HG03280 (cell line): Measurements from ENCODE around the gene SLC38A6.

Experiments
- ATAC-seq: cut with Tn5 transposase; IDR thresholded peaks from one replicate; pipeline ENCODE4 v1.9.1; 2021; ENCODE audit warnings: mild to moderate bottlenecking, moderate library complexity; ENCODE audit not compliant: unreplicated experiment

SLC38A6 gene

GRCh38 chr14:61101803-61102548 lies 120.9 kb downstream of the SLC38A6 start:
- ATAC-seq = no peak
